OCI-LY7 (cell line): Measurements from ENCODE around the gene CERK. TPM values are rescaled to one million over a fixed set of nuclear protein-coding genes. Genes with fewer than 3 reads are reported as not detected.

ENCODE experiments used
- BruUV-seq: library from RNA; stranded (reverse); fragments of 400-500 nt; replicated peaks from 2 replicates; lab custom pipeline; 2021; lab: Mats Ljungman, UMichigan
- CTCF ChIA-PET: fragments of 300-600 bp; sonication (Branson Sonifier 250); formaldehyde crosslinking; loops from one replicate; lab custom pipeline; 2022; ENCODE audit warnings: antibody characterized with exemption; ENCODE audit not compliant: unreplicated experiment; lab: Charles Lee
- POLR2A ChIA-PET: fragments of 300-600 bp; sonication (Branson Sonifier 250); formaldehyde crosslinking; loops from one replicate; lab custom pipeline; 2022; ENCODE audit warnings: antibody characterized with exemption; lab: Charles Lee
- DNase-seq: peaks from one replicate; pipeline ENCODE4 v3.0.0-alpha.2; 2015; ENCODE audit warnings: low spot score
- H2AFZ ChIP-seq: fragments of 200-600 bp; sonication (generic), shearing (Covaris generic); 2 replicates; pipeline ENCODE4 v1.6.1; 2014; ENCODE audit warnings: mild to moderate bottlenecking, antibody characterized with exemption, low read length, moderate library complexity
- H3K27ac ChIP-seq: fragments of 200-600 bp; sonication (generic); 2 replicates; pipeline ENCODE4 v1.5.1; 2014; ENCODE audit warnings: mixed run types, low read depth, mild to moderate bottlenecking, moderate library complexity, low read length, inconsistent platforms; ENCODE audit not compliant: poor library complexity, severe bottlenecking
- H3K36me3 ChIP-seq: fragments of 200-600 bp; sonication (generic); 2 replicates; pipeline ENCODE4 v1.6.1; 2014; ENCODE audit warnings: mild to moderate bottlenecking, antibody characterized with exemption, low read length, moderate library complexity, mixed read lengths; ENCODE audit not compliant: insufficient read depth
- H3K4me1 ChIP-seq: fragments of 200-600 bp; sonication (generic); 2 replicates; pipeline ENCODE4 v1.5.1; 2014; ENCODE audit warnings: mild to moderate bottlenecking, low read length; ENCODE audit not compliant: insufficient read depth, poor library complexity, severe bottlenecking
- H3K4me2 ChIP-seq: fragments of 200-600 bp; sonication (generic); 2 replicates; pipeline ENCODE4 v1.6.1; 2014; ENCODE audit warnings: mild to moderate bottlenecking, low read length
- H3K4me3 ChIP-seq: fragments of 200-600 bp; sonication (generic); 2 replicates; pipeline ENCODE4 v1.5.1; 2014; ENCODE audit warnings: mild to moderate bottlenecking, low read depth, low read length; ENCODE audit not compliant: poor library complexity, severe bottlenecking
- H3K79me2 ChIP-seq: fragments of 200-600 bp; sonication (generic); 2 replicates; pipeline ENCODE4 v1.6.1; 2016; ENCODE audit warnings: low read depth, mild to moderate bottlenecking, low read length, moderate library complexity, mixed read lengths; ENCODE audit not compliant: insufficient read depth
- H3K9me2 ChIP-seq: fragments of 200-600 bp; sonication (generic); 2 replicates; pipeline ENCODE4 v1.6.1; 2016; ENCODE audit warnings: mild to moderate bottlenecking, low read length, mixed read lengths; ENCODE audit not compliant: insufficient read depth
- H3K9me3 ChIP-seq: fragments of 200-600 bp; sonication (generic); 2 replicates; pipeline ENCODE4 v1.6.1; 2014; ENCODE audit warnings: mild to moderate bottlenecking, mixed run types, low read length, mixed read lengths
- H4K20me1 ChIP-seq: fragments of 200-600 bp; sonication (generic); 2 replicates; pipeline ENCODE4 v1.6.1; 2014; ENCODE audit warnings: mild to moderate bottlenecking, antibody characterized with exemption, low read length, moderate library complexity, mixed read lengths; ENCODE audit not compliant: insufficient read depth
- EZH2phosphoT487 ChIP-seq: fragments of 200-600 bp; sonication (generic); IDR thresholded peaks from 2 replicates; pipeline ENCODE4 v1.6.1; 2018; ENCODE audit warnings: low read depth, borderline replicate concordance, mild to moderate bottlenecking, mixed run types, antibody characterized with exemption, low read length, moderate library complexity, mixed read lengths
- intact Hi-C: fragments of 100-400 bp; cut with micrococcal nuclease; formaldehyde crosslinking; loops from one replicate; pipeline ENCODE4 v1.10.0; 2022; ENCODE audit not compliant: unreplicated experiment
- total RNA-seq, 2 experiments: library from RNA; depleted of rRNA in 1 of 2; stranded (reverse); fragments of >200 nt in 1 of 2; shearing (Covaris generic) in 1 of 2; gene quantifications; 2 replicates each; pipeline ENCODE4 v1.2.3, GENCODE V29; 2014 to 2022
- TF ChIP-seq, protein P1 (sequence below): fragments of 200-600 bp; sonication (generic); conservative IDR thresholded peaks from 2 replicates; pipeline ENCODE4 v1.5.1; 2014; ENCODE audit warnings: mild to moderate bottlenecking, antibody characterized with exemption, low read length, moderate library complexity, mixed read lengths

The CERK gene
- total RNA-seq, 2 experiments from 2014 or later, result 36.6 to 48.1 TPM

DNA sequence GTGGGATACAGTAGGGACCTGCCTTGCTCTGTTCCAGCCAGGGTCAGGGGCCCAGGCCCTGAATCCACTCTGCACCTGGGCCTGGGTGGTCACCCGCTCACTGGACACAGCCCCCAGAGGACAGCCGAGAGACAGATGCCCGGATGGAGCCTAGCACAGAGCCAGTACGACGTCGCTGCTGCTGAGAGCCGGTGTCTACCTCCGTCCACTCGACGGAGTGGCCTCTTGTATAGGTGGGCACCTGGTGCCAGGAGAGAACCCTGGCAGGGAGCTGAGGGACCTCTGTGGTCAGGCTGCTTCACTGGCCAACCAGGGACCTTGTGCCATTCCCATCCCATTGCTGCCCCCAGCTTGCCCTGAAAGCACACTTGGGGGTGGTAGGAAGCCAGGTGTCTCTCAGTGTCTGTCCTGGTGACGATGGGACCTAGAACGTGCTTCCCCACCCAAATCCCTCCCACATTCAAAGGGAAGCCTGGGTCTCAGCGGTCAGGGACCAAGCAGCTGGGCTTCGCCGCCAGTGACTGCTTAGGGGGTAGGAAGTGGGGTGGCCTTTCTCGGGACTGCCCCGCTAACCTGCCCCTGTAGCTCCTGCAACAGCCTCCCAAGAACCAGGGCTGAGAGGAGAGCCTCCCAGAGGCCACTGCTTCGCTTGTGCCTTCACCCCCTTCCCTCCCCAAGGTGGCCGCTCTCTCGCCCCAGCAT lies 10.3 kb upstream of the CERK start:
- Histone ChIP-seq H4K20me1 (no peaks in the 10 kb centered on the region), H3K4me3 (no peak overlapping the region), H3K9me2 (no peaks in the 10 kb centered on the region), H3K36me3 (no peaks in the 10 kb centered on the region), H3K4me2 (no peak overlapping the region), H3K9me3 (no peaks in the 10 kb centered on the region), H3K79me2 (no peaks in the 10 kb centered on the region), H2AFZ (no peak overlapping the region), H3K27ac (no peak overlapping the region), H3K4me1 (no peaks in the 10 kb centered on the region)
- BruUV-seq, result no TSS peak
- no peak for DNase-seq
- ChIA-PET CTCF (no interaction called here), POLR2A (interaction anchor here (1.2 kb wide), 1 partner anchor 14 kb away, joined by 4 read pairs; the partner anchor contains the start of gene TBC1D22A)
- intact Hi-C loops, result no loop called here
- TF ChIP-seq, protein P1, sequence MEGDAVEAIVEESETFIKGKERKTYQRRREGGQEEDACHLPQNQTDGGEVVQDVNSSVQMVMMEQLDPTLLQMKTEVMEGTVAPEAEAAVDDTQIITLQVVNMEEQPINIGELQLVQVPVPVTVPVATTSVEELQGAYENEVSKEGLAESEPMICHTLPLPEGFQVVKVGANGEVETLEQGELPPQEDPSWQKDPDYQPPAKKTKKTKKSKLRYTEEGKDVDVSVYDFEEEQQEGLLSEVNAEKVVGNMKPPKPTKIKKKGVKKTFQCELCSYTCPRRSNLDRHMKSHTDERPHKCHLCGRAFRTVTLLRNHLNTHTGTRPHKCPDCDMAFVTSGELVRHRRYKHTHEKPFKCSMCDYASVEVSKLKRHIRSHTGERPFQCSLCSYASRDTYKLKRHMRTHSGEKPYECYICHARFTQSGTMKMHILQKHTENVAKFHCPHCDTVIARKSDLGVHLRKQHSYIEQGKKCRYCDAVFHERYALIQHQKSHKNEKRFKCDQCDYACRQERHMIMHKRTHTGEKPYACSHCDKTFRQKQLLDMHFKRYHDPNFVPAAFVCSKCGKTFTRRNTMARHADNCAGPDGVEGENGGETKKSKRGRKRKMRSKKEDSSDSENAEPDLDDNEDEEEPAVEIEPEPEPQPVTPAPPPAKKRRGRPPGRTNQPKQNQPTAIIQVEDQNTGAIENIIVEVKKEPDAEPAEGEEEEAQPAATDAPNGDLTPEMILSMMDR, result no peak
- TF ChIP-seq EZH2phosphoT487, result no peak

DNA sequence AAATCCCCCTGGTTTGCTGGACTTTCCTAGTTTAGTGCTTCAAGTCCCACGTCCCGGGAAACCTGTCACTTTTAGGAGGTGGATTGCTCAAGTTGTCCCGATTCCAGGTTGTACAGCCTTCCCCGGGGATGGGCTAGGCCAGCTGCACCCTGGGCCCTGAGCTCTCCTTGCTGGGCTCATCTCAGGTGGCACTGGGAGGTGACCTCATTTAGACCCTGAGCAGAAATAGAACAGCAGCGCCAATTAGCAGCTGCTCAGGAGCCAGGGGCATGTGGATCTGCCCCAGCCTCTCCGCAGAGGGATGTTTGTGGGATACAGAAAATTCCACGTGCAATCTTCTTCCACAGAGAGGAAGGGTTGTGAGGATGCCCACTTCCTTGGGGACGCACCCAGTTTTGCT lies 9.6 kb upstream of the CERK start:
- Histone ChIP-seq H3K4me3 (no peak overlapping the region), H3K4me1 (no peaks in the 10 kb centered on the region), H3K4me2 (no peak overlapping the region), H3K27ac (no peak overlapping the region), H4K20me1 (no peaks in the 10 kb centered on the region), H3K9me3 (no peaks in the 10 kb centered on the region), H2AFZ (no peak overlapping the region), H3K9me2 (no peaks in the 10 kb centered on the region), H3K79me2 (no peaks in the 10 kb centered on the region), H3K36me3 (no peaks in the 10 kb centered on the region)
- ChIA-PET POLR2A (no interaction called here), CTCF (no interaction called here)
- no TSS peak for BruUV-seq
- no peak for DNase-seq
- intact Hi-C loops, result no loop called here
- TF ChIP-seq EZH2phosphoT487, result no peak
- TF ChIP-seq, protein P1, result no peak

DNA sequence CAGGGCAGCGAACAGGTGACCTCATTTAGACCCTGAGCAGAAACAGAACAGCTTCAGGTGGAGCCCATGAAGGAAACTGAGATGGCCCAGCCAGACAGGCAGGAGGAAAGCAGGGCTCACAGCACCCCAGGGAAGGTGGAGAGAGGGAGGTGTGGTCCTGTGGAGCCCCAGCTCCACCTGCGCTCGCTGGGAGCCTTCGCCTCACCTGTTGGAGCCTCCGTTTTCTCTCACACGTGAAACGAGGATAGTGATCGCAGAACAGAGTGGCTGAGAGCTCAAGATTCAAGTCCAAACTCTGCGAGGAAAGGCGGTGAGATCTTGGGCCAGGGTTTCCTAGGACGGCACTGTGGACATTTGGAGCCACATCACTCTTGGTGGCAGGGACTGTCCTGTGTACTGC lies 8.6 kb upstream of the CERK start:
- ChIA-PET CTCF (no interaction called here), POLR2A (no interaction called here)
- BruUV-seq, result no TSS peak
- no peak overlapping the region for H3K4me2 ChIP-seq
- H3K4me1 ChIP-seq, result no peaks in the 10 kb centered on the region
- no peaks in the 10 kb centered on the region for H4K20me1 ChIP-seq
- intact Hi-C loops, result no loop called here
- no peaks in the 10 kb centered on the region for H3K9me2 ChIP-seq
- H3K79me2 ChIP-seq, result no peaks in the 10 kb centered on the region
- H3K9me3 ChIP-seq, result no peaks in the 10 kb centered on the region
- no peak overlapping the region for H3K4me3 ChIP-seq
- no peak for TF ChIP-seq EZH2phosphoT487
- TF ChIP-seq, protein P1, result no peak
- no peak overlapping the region for H3K27ac ChIP-seq
- H2AFZ ChIP-seq, result no peak overlapping the region
- H3K36me3 ChIP-seq, result no peaks in the 10 kb centered on the region
- DNase-seq, result no peak
